ENCODE results near the gene SORCS2. TPM values are rescaled to one million over a fixed set of nuclear protein-coding genes. Genes with fewer than 3 reads are reported as not detected.

Gene SORCS2
- total and polyA plus RNA-seq, 2 of the 13 experiments (the other 11 are each of a cell fraction or from before 2014, with no cell fraction given) = 0.82 to 1.0 TPM

- Histone ChIP-seq H3K4me3 (replicated peaks in 1 of 3; ENCODE audit: insufficient read depth in 1 of 3, low read depth in 2 of 3, low read length in 3 of 3) (no peak overlapping the region), H3K27me3 (ENCODE audit: control insufficient read depth in 1 of 2, insufficient read depth in 2 of 2, low read length in 2 of 2) (no peaks in the 10 kb centered on the region), H3K27ac (ENCODE audit: extremely low read length, insufficient read depth, low read length) (no peak overlapping the region), H3K9me3 (ENCODE audit: low read length) (no peaks in the 10 kb centered on the region), H2AFZ (ENCODE audit: low read length) (no peak overlapping the region), H3K79me2 (ENCODE audit: insufficient read depth, low read length) (no peaks in the 10 kb centered on the region), H3K4me2 (ENCODE audit: low read depth, low read length) (no peak overlapping the region), H3K4me1 (ENCODE audit: insufficient read depth, low read length) (no peaks in the 10 kb centered on the region), H4K20me1 (ENCODE audit: insufficient read depth, low read length) (no peaks in the 10 kb centered on the region), H3K9ac (ENCODE audit: insufficient read depth, low read depth, low read length) (no peak overlapping the region), H3K36me3 (replicated peaks in 1 of 2; ENCODE audit: control insufficient read depth in 1 of 2, insufficient read depth in 2 of 2, low read length in 2 of 2) (peaks cover 0 to 10% of the 10 kb centered on the region in 2 experiments; a peak in 2 of 5 replicates)
- no peak for FAIRE-seq
- POLR2A ChIA-PET = no interaction called here
- BruUV-seq (replicated peaks) = no TSS peak
- no peak for ATAC-seq
- in situ Hi-C loops (cut with HindIII; ENCODE audit: extremely low pct_ligation_motif_present, low pct_unique_long_range_greater_than_20kb) = no loop called here
- CTCF ChIA-PET (ENCODE audit: low intra/inter-chr PET ratio, low total read pairs) = no interaction called here
- no peak for TF ChIP-seq ZNF430 (CRISPR knock-in tag; IDR thresholded peaks at IDR 0.05)
- no peak for TF ChIP-seq FOXA1 (IDR thresholded peaks at IDR 0.05)
- no peak for TF ChIP-seq FOXA1 (CRISPR knock-in tag; IDR thresholded peaks at IDR 0.05)
- no peak for TF ChIP-seq ZNF639 (CRISPR knock-in tag; conservative IDR thresholded peaks at IDR 0.05)
- TF ChIP-seq KIAA2018 (CRISPR knock-in tag; IDR thresholded peaks at IDR 0.05; ENCODE audit: borderline replicate concordance) = no peak
- TF ChIP-seq ATF7-NPFF (CRISPR knock-in tag; IDR thresholded peaks at IDR 0.05; ENCODE audit: low read depth) = no peak
- TF ChIP-seq ZZZ3 (CRISPR knock-in tag; IDR thresholded peaks at IDR 0.05; ENCODE audit: borderline replicate concordance) = no peak
- TF ChIP-seq MTA1 (CRISPR knock-in tag; IDR thresholded peaks at IDR 0.05; ENCODE audit: borderline replicate concordance) = no peak
- TF ChIP-seq ZNF747 (CRISPR knock-in tag; IDR thresholded peaks at IDR 0.05; ENCODE audit: borderline replicate concordance) = no peak
- no peak for TF ChIP-seq SRY (CRISPR knock-in tag; IDR thresholded peaks at IDR 0.05)
- no peak for TF ChIP-seq PAF1 (CRISPR knock-in tag; IDR thresholded peaks at IDR 0.05)
- TF ChIP-seq ZNF562 (CRISPR knock-in tag; IDR thresholded peaks at IDR 0.05; ENCODE audit: borderline replicate concordance) = no peak
- TF ChIP-seq ZNF484 (CRISPR knock-in tag; IDR thresholded peaks at IDR 0.05; ENCODE audit: borderline replicate concordance, low read depth) = no peak
- intact Hi-C loops (cut with micrococcal nuclease; ENCODE audit: unreplicated experiment) = no loop called here
- WGBS (ENCODE audit: low lambda C conversion rate) = 96% methylated on average over 23 of the region's 30 CpGs
- DNase-seq (ENCODE audit: low spot score) = no peak
Measured at GRCh38 chr4:7787681-7788141, 595.4 kb downstream of the SORCS2 start.
